Calu3 (cell line): ENCODE measurements around the gene MUC21. TPM values are rescaled to one million over a fixed set of nuclear protein-coding genes. Genes with fewer than 3 reads are reported as not detected.

Experiments
- BruUV-seq: library from RNA; stranded (reverse); fragments of 400-500 nt; replicated peaks from 2 replicates; lab custom pipeline; 2021; lab: Mats Ljungman, UMichigan
- CTCF ChIA-PET: fragments of 300-600 bp; sonication (Branson Sonifier 250); formaldehyde crosslinking; loops from one replicate; lab custom pipeline; 2022; ENCODE audit warnings: antibody characterized with exemption; lab: Charles Lee
- DNase-seq: peaks from one replicate; pipeline ENCODE4 v3.0.0; 2022
- H3K27ac Mint-ChIP-seq: one replicate; pipeline ENCODE4 v1.8.0; 2022; ENCODE audit warnings: mixed read lengths; ENCODE audit not compliant: unreplicated experiment
- H3K27me3 Mint-ChIP-seq: one replicate; pipeline ENCODE4 v1.8.0; 2022; ENCODE audit warnings: mixed read lengths; ENCODE audit not compliant: unreplicated experiment
- H3K36me3 Mint-ChIP-seq: one replicate; pipeline ENCODE4 v1.8.0; 2022; ENCODE audit warnings: mild to moderate bottlenecking, moderate library complexity, mixed read lengths; ENCODE audit not compliant: insufficient read depth, unreplicated experiment
- H3K4me1 Mint-ChIP-seq: one replicate; pipeline ENCODE4 v1.8.0; 2022; ENCODE audit warnings: mild to moderate bottlenecking, low read depth, mixed read lengths; ENCODE audit not compliant: unreplicated experiment
- H3K4me3 Mint-ChIP-seq: one replicate; pipeline ENCODE4 v1.8.0; 2022; ENCODE audit warnings: mild to moderate bottlenecking, low read depth, moderate library complexity, mixed read lengths; ENCODE audit not compliant: unreplicated experiment
- H3K9me3 Mint-ChIP-seq: one replicate; pipeline ENCODE4 v1.8.0; 2022; ENCODE audit warnings: low read depth, mixed read lengths; ENCODE audit not compliant: unreplicated experiment
- CTCF ChIP-seq: fragments of 200-600 bp; IDR thresholded peaks from one replicate; pipeline ENCODE4 v1.8.0; 2022; ENCODE audit warnings: antibody characterized with exemption; ENCODE audit not compliant: unreplicated experiment
- intact Hi-C: fragments of 100-400 bp; cut with micrococcal nuclease; formaldehyde crosslinking; loops from one replicate; pipeline ENCODE4 v1.10.0; 2022; ENCODE audit not compliant: unreplicated experiment
- total RNA-seq: library from RNA; stranded (reverse); gene quantifications from 2 replicates; pipeline ENCODE4 v1.2.3, GENCODE V29; 2022

The MUC21 gene
- total RNA-seq, 1 experiment from 2014 or later, result not detected

GRCh38 chr6:30962716-30963115 is 20.8 kb upstream of the MUC21 start:
- no peak for TF ChIP-seq CTCF
- no peak for DNase-seq
- BruUV-seq, result no TSS peak
- Mint-ChIP-seq H3K4me1 (peaks cover 28% of the 10 kb centered on the region), H3K4me3 (no peak overlapping the region), H3K9me3 (peaks cover 2% of the 10 kb centered on the region), H3K27me3 (peaks cover 31% of the 10 kb centered on the region), H3K36me3 (no peaks in the 10 kb centered on the region), H3K27ac (no peak overlapping the region)
- CTCF ChIA-PET, result interaction anchor here (1.1 to 1.4 kb wide), 2 partner anchors 14 to 19 kb away, joined by 3 to 5 read pairs; no protein-coding TSS in a partner anchor
- intact Hi-C loops, result loop anchor here (5.0 kb wide), 1 partner anchor 45 kb away; no protein-coding TSS in a partner anchor

GRCh38 chr6:30963641-30964040 is 19.9 kb upstream of the MUC21 start:
- no peak overlapping the region for H3K27ac Mint-ChIP-seq
- CTCF ChIA-PET, result interaction anchor here (0.5 to 1.5 kb wide), 8 partner anchors 11 to 702 kb away, joined by 3 to 5 read pairs (median 3); partner anchors contain the start of genes CCHCR1 and TCF19
- H3K4me3 Mint-ChIP-seq, result no peak overlapping the region
- H3K9me3 Mint-ChIP-seq, result peaks cover 2% of the 10 kb centered on the region
- BruUV-seq, result no TSS peak
- DNase-seq, result peak; percentile 71
- H3K4me1 Mint-ChIP-seq, result peaks cover 28% of the 10 kb centered on the region
- H3K27me3 Mint-ChIP-seq, result peaks cover 22% of the 10 kb centered on the region
- no peaks in the 10 kb centered on the region for H3K36me3 Mint-ChIP-seq
- intact Hi-C loops, result loop anchor here (5.0 kb wide), 1 partner anchor 46 kb away; no protein-coding TSS in a partner anchor
- TF ChIP-seq CTCF, result no peak

- TF ChIP-seq CTCF, result no peak
- Mint-ChIP-seq H3K27me3 (peaks cover 20% of the 10 kb centered on the region), H3K4me1 (peaks cover 28% of the 10 kb centered on the region), H3K27ac (no peak overlapping the region), H3K9me3 (peaks cover 2% of the 10 kb centered on the region), H3K36me3 (no peaks in the 10 kb centered on the region), H3K4me3 (no peak overlapping the region)
- no TSS peak for BruUV-seq
- intact Hi-C loops, result loop anchor here (5.0 kb wide), 1 partner anchor 47 kb away; no protein-coding TSS in a partner anchor
- DNase-seq, result no peak
- CTCF ChIA-PET, result interaction anchor here (0.5 to 1.5 kb wide), 8 partner anchors 10 to 701 kb away, joined by 3 to 5 read pairs (median 3); partner anchors contain the start of genes CCHCR1 and TCF19
Observed at GRCh38 chr6:30964075-30964474, 19.4 kb upstream of the MUC21 start.

GRCh38 chr6:30965140-30965601 is 18.3 kb upstream of the MUC21 start:
- CTCF ChIA-PET, result interaction anchor here (1.3 kb wide), 1 partner anchor 19 kb away, joined by 4 read pairs; no protein-coding TSS in a partner anchor
- H3K27me3 Mint-ChIP-seq, result peaks cover 21% of the 10 kb centered on the region
- H3K4me1 Mint-ChIP-seq, result peaks cover 28% of the 10 kb centered on the region
- no TSS peak for BruUV-seq
- no peaks in the 10 kb centered on the region for H3K36me3 Mint-ChIP-seq
- DNase-seq, result no peak
- no peak for TF ChIP-seq CTCF
- no peak overlapping the region for H3K4me3 Mint-ChIP-seq
- peaks cover 4% of the 10 kb centered on the region for H3K9me3 Mint-ChIP-seq
- intact Hi-C loops, result no loop called here
- no peak overlapping the region for H3K27ac Mint-ChIP-seq
